ENCODE measurements around the gene WWOX. TPM values are rescaled to one million over a fixed set of nuclear protein-coding genes. Genes with fewer than 3 reads are reported as not detected.

WWOX gene
- total and polyA plus RNA-seq, 2 donors (not counting 1 experiment from before 2014, with no cell fraction given) = 10.5 to 42.3 TPM

DNA sequence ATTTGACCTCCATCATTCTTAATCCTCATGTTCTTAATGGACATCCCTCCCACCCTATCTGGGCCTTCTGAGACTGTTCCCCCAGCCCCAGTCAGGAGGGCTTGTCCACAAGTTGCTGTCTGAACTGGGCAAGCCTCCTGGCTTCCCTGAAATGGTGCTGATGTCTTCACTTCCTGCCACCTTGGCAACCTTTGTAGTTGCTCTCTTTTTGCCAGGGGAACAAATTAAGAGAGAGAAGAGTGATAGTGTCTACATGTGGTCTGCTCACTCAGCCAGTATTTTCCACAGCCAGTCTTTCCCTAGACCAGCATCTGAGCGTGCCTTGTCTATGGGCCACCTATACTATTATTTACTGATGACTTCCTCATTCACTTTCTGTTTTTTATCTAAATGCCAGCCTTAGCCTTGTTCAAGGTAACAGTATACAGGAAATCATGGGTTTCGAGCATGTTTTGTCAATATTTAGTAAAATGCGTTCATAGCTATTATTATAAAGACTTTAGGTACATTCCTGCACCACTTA, 791.0 kb downstream of the WWOX start:
- Histone ChIP-seq H3K4me1 (ENCODE audit: control insufficient read depth in 2 of 2, insufficient read depth in 2 of 2, low read length in 2 of 2) (peaks cover 20 to 28% of the 10 kb centered on the region in 2 donors), H3K4me3 (ENCODE audit: control extremely low read depth in 1 of 5, extremely low read depth in 1 of 5, insufficient read depth in 1 of 5, low read depth in 2 of 5, low read length in 4 of 5) (no peak overlapping the region), H3K9me3 (ENCODE audit: control extremely low read depth in 1 of 3, control insufficient read depth in 2 of 3, insufficient read depth in 1 of 3, low read length in 2 of 3) (peaks cover 0 to 2% (median 0%) of the 10 kb centered on the region in 3 donors), H3K36me3 (replicated peaks in 1 of 2; ENCODE audit: control extremely low read depth in 1 of 2, control insufficient read depth in 1 of 2, extremely low read depth in 1 of 2, insufficient read depth in 2 of 2, low read length in 1 of 2) (no peaks in the 10 kb centered on the region), H4K20me1 (ENCODE audit: control insufficient read depth, insufficient read depth, low read length, poor library complexity, severe bottlenecking) (no peaks in the 10 kb centered on the region), H3K4me2 (replicated peaks; ENCODE audit: low read depth, low read length, poor library complexity, severe bottlenecking) (peak overlapping the region; percentile 24), H3K27me3 (replicated peaks in 1 of 4; ENCODE audit: control extremely low read depth in 1 of 4, control insufficient read depth in 3 of 4, insufficient read depth in 4 of 4, low read length in 3 of 4) (no peaks in the 10 kb centered on the region), H3K9ac (ENCODE audit: low read length) (no peak overlapping the region), H3K27ac (ENCODE audit: low read length in 2 of 2) (peak overlapping the region; percentile 21 to 40), H3K79me2 (ENCODE audit: control insufficient read depth, insufficient read depth, low read length) (no peaks in the 10 kb centered on the region), H2AFZ (ENCODE audit: insufficient read depth, low read depth, low read length, poor library complexity, severe bottlenecking) (no peak overlapping the region)
- ATAC-seq (ENCODE audit: low read depth) (peak; percentile 45), DNase-seq (peak; percentile 23)
- ChIA-PET POLR2A (no interaction called here), CTCF (no interaction called here)
- intact Hi-C loops (cut with micrococcal nuclease) = no loop called here
- peaks cover 35% of the 10 kb centered on the region for H3K4me1 Mint-ChIP-seq
- H3K27me3 Mint-ChIP-seq = no peaks in the 10 kb centered on the region
- H3K9me3 Mint-ChIP-seq (ENCODE audit: insufficient read depth) = no peaks in the 10 kb centered on the region
- TF ChIP-seq EZH2 (IDR thresholded peaks at IDR 0.05; ENCODE audit: borderline replicate concordance, insufficient read depth, low read depth, low read length, poor library complexity, severe bottlenecking) = no peak
- TF ChIP-seq CTCF (IDR thresholded peaks at IDR 0.05) = no peak
- H3K4me3 Mint-ChIP-seq = peak overlapping the region; percentile 26
- 50% methylated on average over 1 of the region's 3 CpGs for WGBS (ENCODE audit: insufficient coverage)
- peak overlapping the region; percentile 80 for H3K27ac Mint-ChIP-seq

DNA sequence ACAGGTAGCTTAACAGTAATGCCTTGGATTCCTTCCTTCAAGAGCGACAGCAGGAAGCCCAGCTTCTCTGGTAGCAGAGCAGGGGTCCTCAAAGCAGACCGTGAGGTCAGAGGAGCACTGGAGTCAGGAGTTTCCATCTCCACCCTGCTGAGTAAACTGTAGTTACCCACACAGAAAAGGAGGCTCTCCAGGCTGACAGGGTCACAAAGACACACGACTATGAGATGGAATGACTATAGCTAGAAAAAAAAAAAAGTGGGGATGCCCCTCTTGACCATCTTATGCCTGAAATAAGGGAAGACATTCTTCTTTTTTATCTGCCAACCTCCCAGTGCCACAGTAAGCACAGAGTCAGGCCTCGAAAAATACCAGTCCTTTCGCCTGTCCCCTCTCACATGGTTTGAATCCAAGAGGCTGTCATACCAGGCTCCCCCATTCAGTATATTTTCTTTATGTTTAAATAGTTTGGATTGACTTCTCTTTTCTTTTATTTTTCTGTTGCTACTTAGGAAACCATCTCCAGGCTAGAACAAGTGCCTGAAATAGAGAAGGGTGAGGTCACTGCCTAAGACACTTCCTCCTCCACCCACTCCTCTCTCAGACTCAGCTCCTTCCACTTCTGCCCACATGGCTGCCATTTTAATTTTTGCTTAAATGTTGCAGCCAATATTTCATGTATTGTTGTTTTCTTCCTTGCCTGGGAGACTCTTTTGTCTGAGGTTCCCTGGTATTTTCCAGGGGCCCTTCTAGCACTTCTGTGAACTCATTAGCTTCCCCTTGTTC, 793.7 kb downstream of the WWOX start:
- peaks cover 20 to 28% of the 10 kb centered on the region in 2 donors for H3K4me1 ChIP-seq (ENCODE audit: control insufficient read depth in 2 of 2, insufficient read depth in 2 of 2, low read length in 2 of 2)
- H3K4me2 ChIP-seq (replicated peaks; ENCODE audit: low read depth, low read length, poor library complexity, severe bottlenecking) = peak overlapping the region; percentile 33
- Mint-ChIP-seq H3K27ac (no peak overlapping the region), H3K9me3 (ENCODE audit: insufficient read depth) (no peaks in the 10 kb centered on the region), H3K27me3 (no peaks in the 10 kb centered on the region), H3K4me3 (no peak overlapping the region), H3K4me1 (peaks cover 39% of the 10 kb centered on the region)
- no peaks in the 10 kb centered on the region for H3K36me3 ChIP-seq (replicated peaks in 1 of 2; ENCODE audit: control extremely low read depth in 1 of 2, control insufficient read depth in 1 of 2, extremely low read depth in 1 of 2, insufficient read depth in 2 of 2, low read length in 1 of 2)
- ChIA-PET CTCF (no interaction called here), POLR2A (no interaction called here)
- no peaks in the 10 kb centered on the region for H3K79me2 ChIP-seq (ENCODE audit: control insufficient read depth, insufficient read depth, low read length)
- H3K27me3 ChIP-seq (replicated peaks in 1 of 4; ENCODE audit: control extremely low read depth in 1 of 4, control insufficient read depth in 3 of 4, insufficient read depth in 4 of 4, low read length in 3 of 4) = no peaks in the 10 kb centered on the region
- H4K20me1 ChIP-seq (ENCODE audit: control insufficient read depth, insufficient read depth, low read length, poor library complexity, severe bottlenecking) = no peaks in the 10 kb centered on the region
- intact Hi-C loops (cut with micrococcal nuclease) = no loop called here
- H3K27ac ChIP-seq (ENCODE audit: low read length in 2 of 2) = peak overlapping the region in 1 of 2 donors; percentile 5
- H2AFZ ChIP-seq (ENCODE audit: insufficient read depth, low read depth, low read length, poor library complexity, severe bottlenecking) = peak overlapping the region; percentile 18
- H3K9me3 ChIP-seq (ENCODE audit: control extremely low read depth in 1 of 3, control insufficient read depth in 2 of 3, insufficient read depth in 1 of 3, low read length in 2 of 3) = peaks cover 0 to 2% (median 0%) of the 10 kb centered on the region in 3 donors
- WGBS (ENCODE audit: insufficient coverage) = 100% methylated on average over 2 of the region's 5 CpGs
- no peak overlapping the region for H3K4me3 ChIP-seq (ENCODE audit: control extremely low read depth in 1 of 5, extremely low read depth in 1 of 5, insufficient read depth in 1 of 5, low read depth in 2 of 5, low read length in 4 of 5)
- H3K9ac ChIP-seq (ENCODE audit: low read length) = no peak overlapping the region
- TF ChIP-seq CTCF (IDR thresholded peaks at IDR 0.05) (no peak), EZH2 (IDR thresholded peaks at IDR 0.05; ENCODE audit: borderline replicate concordance, insufficient read depth, low read depth, low read length, poor library complexity, severe bottlenecking) (no peak)
- ATAC-seq (ENCODE audit: low read depth) (no peak), DNase-seq (peak; percentile 30)
